Measurements from ENCODE around the gene MOXD1.
"Not testable (repeated sequence)": the region's sequence is repeated elsewhere in the genome, so short reads cannot be mapped to it uniquely, and the experiment has no call there.

The MOXD1 gene

GRCh38 chr6:132316970-132317369, 84.3 kb downstream of the MOXD1 start:
- no peak for TF ChIP-seq SUZ12 (IDR thresholded peaks at IDR 0.05; ENCODE audit: extremely low read depth, insufficient read depth, insufficient read length)
- TF ChIP-seq YY1 (IDR thresholded peaks at IDR 0.05; ENCODE audit: insufficient read depth, insufficient read length): no peak
- TF ChIP-seq ZNF274 (IDR thresholded peaks at IDR 0.05; ENCODE audit: low read depth, low read length): no peak
- Histone ChIP-seq H3K9me3 (ENCODE audit: insufficient read depth, low read length) (peaks cover 12% of the 10 kb centered on the region; the same call in 1 of the 2 replicates), H3K36me3 (ENCODE audit: insufficient read depth, insufficient read length, low read length) (no peaks in the 10 kb centered on the region), H3K9ac (ENCODE audit: insufficient read length, low read depth) (no peak overlapping the region), H3K27me3 (ENCODE audit: insufficient read depth, insufficient read length) (no peaks in the 10 kb centered on the region), H3K4me1 (ENCODE audit: insufficient read depth, insufficient read length) (no peaks in the 10 kb centered on the region), H3K4me3 (ENCODE audit: insufficient read length, low read depth) (no peak overlapping the region)
- DNase-seq (ENCODE audit: low read depth, low spot score): no peak

GRCh38 chr6:132314432-132314831, 86.8 kb downstream of the MOXD1 start:
- Histone ChIP-seq H3K9me3 (ENCODE audit: insufficient read depth, low read length) (peaks cover 12% of the 10 kb centered on the region; the same call in 1 of the 2 replicates), H3K9ac (ENCODE audit: insufficient read length, low read depth) (no peak overlapping the region), H3K27me3 (ENCODE audit: insufficient read depth, insufficient read length) (no peaks in the 10 kb centered on the region), H3K4me3 (ENCODE audit: insufficient read length, low read depth) (no peak overlapping the region), H3K36me3 (ENCODE audit: insufficient read depth, insufficient read length, low read length) (no peaks in the 10 kb centered on the region), H3K4me1 (ENCODE audit: insufficient read depth, insufficient read length) (no peaks in the 10 kb centered on the region)
- TF ChIP-seq SUZ12 (IDR thresholded peaks at IDR 0.05; ENCODE audit: extremely low read depth, insufficient read depth, insufficient read length): no peak
- no peak for TF ChIP-seq ZNF274 (IDR thresholded peaks at IDR 0.05; ENCODE audit: low read depth, low read length)
- no peak for DNase-seq (ENCODE audit: low read depth, low spot score)

- no peaks in the 10 kb centered on the region for H3K27me3 ChIP-seq (ENCODE audit: insufficient read depth, insufficient read length)
- no peak overlapping the region for H3K4me3 ChIP-seq (ENCODE audit: insufficient read length, low read depth)
- no peaks in the 10 kb centered on the region for H3K9me3 ChIP-seq (ENCODE audit: insufficient read depth, low read length)
- no peaks in the 10 kb centered on the region for H3K4me1 ChIP-seq (ENCODE audit: insufficient read depth, insufficient read length)
- no peaks in the 10 kb centered on the region for H3K36me3 ChIP-seq (ENCODE audit: insufficient read depth, insufficient read length, low read length)
- TF ChIP-seq SUZ12 (IDR thresholded peaks at IDR 0.05; ENCODE audit: extremely low read depth, insufficient read depth, insufficient read length) (no peak), ZNF274 (IDR thresholded peaks at IDR 0.05; ENCODE audit: low read depth, low read length) (no peak), YY1 (IDR thresholded peaks at IDR 0.05; ENCODE audit: insufficient read depth, insufficient read length) (no peak)
- no peak overlapping the region for H3K9ac ChIP-seq (ENCODE audit: insufficient read length, low read depth)
- no peak for DNase-seq (ENCODE audit: low read depth, low spot score)
Observed at GRCh38 chr6:132310921-132311320, 90.4 kb downstream of the MOXD1 start.

GRCh38 chr6:132310151-132310550, 91.1 kb downstream of the MOXD1 start:
- H3K36me3 ChIP-seq (ENCODE audit: insufficient read depth, insufficient read length, low read length); H3K9ac ChIP-seq (ENCODE audit: insufficient read length, low read depth); H3K9me3 ChIP-seq (ENCODE audit: insufficient read depth, low read length); H3K4me1 ChIP-seq (ENCODE audit: insufficient read depth, insufficient read length); H3K4me3 ChIP-seq (ENCODE audit: insufficient read length, low read depth); H3K27me3 ChIP-seq (ENCODE audit: insufficient read depth, insufficient read length); DNase-seq (ENCODE audit: low read depth, low spot score): not testable (repeated sequence)

- H3K4me1 ChIP-seq (ENCODE audit: insufficient read depth, insufficient read length): no peaks in the 10 kb centered on the region
- H3K4me3 ChIP-seq (ENCODE audit: insufficient read length, low read depth): no peak overlapping the region
- no peak overlapping the region for H3K9ac ChIP-seq (ENCODE audit: insufficient read length, low read depth)
- no peak for DNase-seq (ENCODE audit: low read depth, low spot score)
- H3K36me3 ChIP-seq (ENCODE audit: insufficient read depth, insufficient read length, low read length): no peaks in the 10 kb centered on the region
- no peaks in the 10 kb centered on the region for H3K9me3 ChIP-seq (ENCODE audit: insufficient read depth, low read length)
- no peaks in the 10 kb centered on the region for H3K27me3 ChIP-seq (ENCODE audit: insufficient read depth, insufficient read length)
- TF ChIP-seq SUZ12 (IDR thresholded peaks at IDR 0.05; ENCODE audit: extremely low read depth, insufficient read depth, insufficient read length) (no peak), YY1 (IDR thresholded peaks at IDR 0.05; ENCODE audit: insufficient read depth, insufficient read length) (no peak), ZNF274 (IDR thresholded peaks at IDR 0.05; ENCODE audit: low read depth, low read length) (no peak)
Observed at GRCh38 chr6:132304891-132305305, 96.4 kb downstream of the MOXD1 start.

- Histone ChIP-seq H3K9ac (ENCODE audit: insufficient read length, low read depth) (no peak overlapping the region), H3K36me3 (ENCODE audit: insufficient read depth, insufficient read length, low read length) (no peaks in the 10 kb centered on the region), H3K4me1 (ENCODE audit: insufficient read depth, insufficient read length) (no peaks in the 10 kb centered on the region), H3K27me3 (ENCODE audit: insufficient read depth, insufficient read length) (no peaks in the 10 kb centered on the region), H3K9me3 (ENCODE audit: insufficient read depth, low read length) (no peaks in the 10 kb centered on the region), H3K4me3 (ENCODE audit: insufficient read length, low read depth) (no peak overlapping the region)
- peak; percentile 6 for DNase-seq (ENCODE audit: low read depth, low spot score)
- no peak for TF ChIP-seq YY1 (IDR thresholded peaks at IDR 0.05; ENCODE audit: insufficient read depth, insufficient read length)
- no peak for TF ChIP-seq SUZ12 (IDR thresholded peaks at IDR 0.05; ENCODE audit: extremely low read depth, insufficient read depth, insufficient read length)
- TF ChIP-seq ZNF274 (IDR thresholded peaks at IDR 0.05; ENCODE audit: low read depth, low read length): no peak
Observed at GRCh38 chr6:132300323-132300949, 100.8 kb downstream of the MOXD1 start.

GRCh38 chr6:132298344-132298949, 102.8 kb downstream of the MOXD1 start:
- peak; percentile 36 for DNase-seq (ENCODE audit: low read depth, low spot score)
- Histone ChIP-seq H3K27me3 (ENCODE audit: insufficient read depth, insufficient read length) (no peaks in the 10 kb centered on the region), H3K36me3 (ENCODE audit: insufficient read depth, insufficient read length, low read length) (no peaks in the 10 kb centered on the region), H3K9ac (ENCODE audit: insufficient read length, low read depth) (no peak overlapping the region), H3K4me1 (ENCODE audit: insufficient read depth, insufficient read length) (no peaks in the 10 kb centered on the region), H3K4me3 (ENCODE audit: insufficient read length, low read depth) (no peak overlapping the region), H3K9me3 (ENCODE audit: insufficient read depth, low read length) (no peaks in the 10 kb centered on the region)
- TF ChIP-seq SUZ12 (IDR thresholded peaks at IDR 0.05; ENCODE audit: extremely low read depth, insufficient read depth, insufficient read length): no peak
- no peak for TF ChIP-seq ZNF274 (IDR thresholded peaks at IDR 0.05; ENCODE audit: low read depth, low read length)
- TF ChIP-seq YY1 (IDR thresholded peaks at IDR 0.05; ENCODE audit: insufficient read depth, insufficient read length): no peak

Measured in NT2/D1 (cell line).